GM21390 (cell line): ENCODE results near the gene CDH12.
"Not testable (repeated sequence)": the region's sequence is repeated elsewhere in the genome, so short reads cannot be mapped to it uniquely, and the experiment has no call there.

Experiments
- ATAC-seq: cut with Tn5 transposase; IDR thresholded peaks from one replicate; pipeline ENCODE4 v1.9.1; 2021; ENCODE audit not compliant: unreplicated experiment

Gene CDH12

DNA sequence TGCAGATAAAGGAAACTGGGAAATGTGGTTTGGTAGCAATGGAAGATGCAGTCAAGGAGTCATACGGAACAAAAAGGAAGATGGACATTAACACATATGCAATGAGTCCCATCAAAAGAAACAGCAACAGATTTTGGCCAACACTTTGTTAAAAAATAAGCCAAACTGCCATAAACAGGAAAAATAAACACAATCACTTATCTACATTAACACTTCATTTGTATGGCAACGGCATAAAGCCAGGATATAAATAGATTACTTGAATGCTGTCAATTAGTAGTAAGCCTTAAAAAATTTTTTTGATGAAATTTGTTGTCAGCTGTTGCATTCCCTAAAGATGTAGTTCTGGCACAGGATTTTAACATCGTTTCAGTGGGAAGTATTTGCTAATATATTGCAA is 190.8 kb downstream of the CDH12 start:
- no peak for ATAC-seq

- no peak for ATAC-seq
These were observed 201.8 kb downstream of the CDH12 start for GRCh38 chr5:22651355-22651754.

DNA sequence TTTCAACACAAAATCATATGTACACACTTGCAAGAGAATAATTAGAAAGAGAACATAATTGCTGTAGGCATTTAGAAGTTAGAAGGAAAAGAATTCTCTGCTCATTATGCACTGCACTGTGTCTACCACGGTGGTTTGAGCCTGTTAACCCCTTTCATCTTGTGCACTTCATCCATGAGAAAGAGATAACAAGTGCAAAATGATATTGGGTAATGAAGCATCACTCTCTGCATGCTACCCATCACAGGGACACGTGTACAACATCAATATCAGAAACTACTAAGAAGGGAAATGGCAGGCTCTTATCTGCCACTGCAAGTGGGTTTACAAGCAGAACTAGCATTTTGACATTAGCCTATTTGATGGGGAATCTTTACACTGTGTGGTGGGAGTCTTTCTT is 202.6 kb downstream of the CDH12 start:
- no peak for ATAC-seq

- ATAC-seq: no peak
These were observed 204.1 kb downstream of the CDH12 start for GRCh38 chr5:22649074-22649473.

DNA sequence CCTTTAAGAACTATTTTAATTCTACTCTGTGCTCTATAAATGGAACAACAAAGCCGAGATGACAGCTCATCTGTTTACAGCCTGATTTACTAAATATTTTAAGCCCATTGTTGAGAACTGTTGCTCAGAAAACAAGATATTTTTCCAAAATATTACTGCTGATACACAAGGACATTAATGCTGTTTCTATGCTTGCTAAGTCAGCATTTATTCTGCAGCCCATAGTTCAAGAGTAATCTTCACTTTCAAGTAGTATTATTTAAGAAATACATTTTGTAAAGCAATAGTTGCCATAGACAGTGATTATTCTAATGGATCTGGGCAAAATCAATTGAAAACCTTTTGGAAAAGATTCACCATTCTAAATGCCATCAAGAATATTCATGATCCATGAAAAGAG is 208.3 kb downstream of the CDH12 start:
- ATAC-seq: no peak

GRCh38 chr5:22643356-22643755 is 209.8 kb downstream of the CDH12 start:
- ATAC-seq: no peak

GRCh38 chr5:22631683-22632082 is 221.5 kb downstream of the CDH12 start:
- ATAC-seq: no peak

DNA sequence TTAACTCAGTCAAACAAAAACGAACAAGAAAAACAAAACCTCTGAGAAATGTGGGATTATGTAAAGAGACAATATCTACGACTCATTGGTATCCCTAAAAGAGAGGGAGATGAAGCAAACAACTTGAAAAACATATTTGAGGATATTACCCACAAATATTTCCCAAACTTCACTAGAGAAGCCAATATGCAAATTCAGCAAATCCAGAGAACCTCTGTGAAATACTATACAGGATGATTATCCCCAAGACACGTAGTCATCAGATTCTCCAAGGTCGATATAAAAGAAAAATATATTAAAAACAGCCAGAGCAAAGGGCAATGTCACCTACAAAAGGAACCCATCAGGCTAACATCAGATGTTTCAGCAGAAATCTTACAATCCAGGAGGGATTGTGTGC is 226.1 kb downstream of the CDH12 start:
- ATAC-seq: no peak

- no peak for ATAC-seq
These were observed 227.7 kb downstream of the CDH12 start for GRCh38 chr5:22625451-22625850.

DNA sequence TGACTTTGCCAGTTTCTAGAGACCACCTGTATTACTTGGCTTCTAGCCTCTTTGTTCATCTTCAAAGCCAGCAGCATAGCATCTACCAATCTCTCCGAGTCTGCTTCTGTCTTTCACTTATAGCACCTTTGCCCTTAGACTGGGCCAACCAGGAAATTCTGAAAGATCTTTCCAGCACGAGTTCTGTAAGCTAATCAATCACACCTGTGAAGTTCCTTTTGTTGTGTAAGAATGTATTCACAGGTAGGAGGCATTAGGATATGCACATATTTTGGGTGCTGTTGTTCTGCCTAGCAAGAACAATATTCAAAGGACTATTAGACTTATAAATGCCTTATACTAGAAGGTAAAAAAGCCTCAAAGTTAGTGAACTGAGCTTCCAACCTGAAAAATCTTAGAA is 232.1 kb downstream of the CDH12 start:
- no peak for ATAC-seq

DNA sequence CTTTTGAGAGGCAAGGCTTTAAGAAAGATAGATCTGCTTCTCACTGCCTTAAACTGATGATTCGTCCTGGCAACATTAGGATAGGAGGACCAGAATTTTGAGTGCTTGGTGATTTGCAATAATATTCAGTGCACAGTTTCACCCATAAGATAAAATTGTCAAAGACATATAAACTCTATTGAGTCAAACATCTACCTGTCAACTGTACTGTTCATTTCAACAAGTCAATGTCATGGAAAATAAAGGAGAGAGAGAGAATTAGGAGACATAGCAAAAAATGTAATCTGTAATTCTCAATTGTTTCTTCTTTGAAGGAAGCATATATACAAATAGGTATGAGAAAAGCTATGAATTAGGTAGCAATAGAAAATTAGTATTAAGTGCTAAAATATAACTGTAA is 237.2 kb downstream of the CDH12 start:
- no peak for ATAC-seq

GRCh38 chr5:22614486-22615094 is 238.6 kb downstream of the CDH12 start:
- ATAC-seq: no peak

DNA sequence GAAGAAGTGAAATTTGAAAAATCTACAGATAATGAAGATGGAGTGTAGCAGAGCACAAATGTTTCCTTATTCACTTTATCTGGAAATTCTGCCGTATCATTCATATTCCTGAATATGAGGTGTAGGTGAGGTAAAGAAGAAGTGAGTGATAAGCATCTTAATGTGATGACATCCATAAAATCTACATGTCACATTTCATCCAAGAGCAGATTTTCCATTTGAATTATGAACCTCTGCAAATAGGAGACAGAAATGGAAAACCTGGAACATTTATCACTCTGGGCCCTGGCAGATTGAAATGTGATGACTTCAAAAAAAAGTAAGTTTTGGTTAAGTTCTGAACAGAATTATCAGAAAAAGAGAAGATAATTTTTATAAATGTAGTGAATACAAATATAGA is 240.2 kb downstream of the CDH12 start:
- ATAC-seq: no peak

DNA sequence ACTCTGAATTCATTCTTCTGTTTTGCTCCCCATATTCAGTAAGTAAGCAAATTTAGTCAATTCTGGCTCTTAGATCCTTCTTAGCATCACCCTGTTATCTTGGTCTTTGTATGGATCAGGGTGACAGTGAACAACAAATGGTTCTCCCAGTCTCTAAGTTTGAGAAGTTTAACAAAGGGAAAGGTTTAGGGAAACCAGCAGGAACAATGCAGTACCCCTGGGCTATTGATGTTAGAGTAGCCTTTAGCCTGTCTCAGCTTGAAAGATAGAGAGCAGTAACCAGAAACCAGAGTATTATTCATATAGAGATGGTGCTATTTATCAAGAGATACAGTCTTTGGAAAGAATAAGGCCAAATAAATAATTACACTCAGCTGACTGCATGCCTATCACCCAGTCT is 241.8 kb downstream of the CDH12 start:
- ATAC-seq: no peak

GRCh38 chr5:22607498-22607897 is 245.6 kb downstream of the CDH12 start:
- not testable (repeated sequence) for ATAC-seq

- ATAC-seq: no peak
These were observed 247.7 kb downstream of the CDH12 start for GRCh38 chr5:22605473-22605872.

GRCh38 chr5:22604711-22605110 is 248.4 kb downstream of the CDH12 start:
- ATAC-seq: no peak

GRCh38 chr5:22598796-22599195 is 254.3 kb downstream of the CDH12 start:
- ATAC-seq: no peak

DNA sequence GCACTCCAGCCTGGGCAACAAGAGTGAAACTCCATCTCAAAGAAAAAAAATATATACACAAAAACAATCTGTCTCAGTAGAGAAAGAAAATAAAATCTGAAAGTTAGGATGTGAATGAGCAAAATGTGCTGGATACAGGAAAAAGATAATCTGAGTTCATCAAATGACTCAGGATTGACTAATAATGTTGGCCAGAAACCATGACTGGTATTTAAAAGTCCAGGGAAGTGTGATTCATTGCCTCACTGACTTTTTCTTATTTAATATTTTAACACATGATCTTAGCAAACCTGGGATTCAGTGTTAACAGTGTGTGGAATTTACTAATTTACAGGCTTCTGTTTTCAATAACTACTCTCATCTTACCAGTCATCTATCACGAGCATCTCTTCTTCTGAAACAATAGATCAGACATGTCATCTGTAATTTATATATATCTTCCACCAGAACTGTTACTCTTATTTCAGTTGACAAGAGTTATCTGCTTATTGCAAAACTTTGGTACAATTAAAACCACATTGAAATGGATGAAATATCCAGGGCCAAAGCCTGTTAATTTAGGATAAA is 256.7 kb downstream of the CDH12 start:
- ATAC-seq: no peak

DNA sequence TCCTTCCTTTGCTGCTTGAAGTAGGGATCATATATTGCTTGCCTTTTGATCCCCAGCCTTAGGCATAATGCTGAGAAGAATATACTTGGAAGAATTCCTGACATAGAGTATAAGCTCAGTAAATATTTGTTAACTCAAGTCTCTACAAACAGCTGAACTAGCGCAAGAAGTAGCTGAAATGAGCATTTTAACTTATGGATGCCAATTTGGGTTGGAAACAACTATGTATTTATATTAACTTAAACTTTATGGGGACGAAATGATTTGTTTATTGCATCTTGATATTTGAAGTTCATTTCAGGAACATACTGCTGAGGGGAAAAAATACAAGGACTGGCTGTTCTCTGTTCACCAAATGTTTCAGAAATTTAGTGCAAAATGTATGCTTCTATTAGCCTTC is 258.7 kb downstream of the CDH12 start:
- ATAC-seq: no peak

GRCh38 chr5:22593592-22593991 is 259.6 kb downstream of the CDH12 start:
- ATAC-seq: no peak

- no peak for ATAC-seq
These were observed 261.7 kb downstream of the CDH12 start for GRCh38 chr5:22591461-22591860.

DNA sequence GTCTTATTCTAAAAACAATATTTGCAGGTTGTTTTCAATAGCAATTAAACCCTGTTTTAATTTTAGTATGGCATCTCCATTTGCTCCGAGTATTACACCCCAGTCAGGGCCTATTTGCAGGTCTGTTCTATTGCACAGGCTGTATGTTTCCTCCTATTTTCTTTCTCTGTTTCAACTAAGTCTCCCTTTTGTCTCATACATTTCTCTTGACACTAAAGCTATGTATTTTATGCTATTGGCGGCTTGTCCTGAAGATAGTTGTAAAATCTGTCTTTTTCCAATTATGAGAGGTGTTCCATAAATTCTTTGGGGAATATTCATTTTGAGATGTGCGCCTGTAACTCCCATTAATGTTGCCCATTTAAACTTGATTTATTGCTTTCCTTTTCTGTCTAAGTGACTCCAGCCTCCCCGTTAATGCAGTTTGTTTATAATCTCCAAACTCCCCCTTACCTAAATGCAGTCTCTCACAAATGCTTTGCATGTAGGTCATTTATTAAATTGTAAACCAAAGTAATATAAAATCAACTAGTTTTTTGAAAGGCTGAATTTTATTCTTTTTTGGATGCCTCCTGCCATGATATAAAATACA is 262.4 kb downstream of the CDH12 start:
- ATAC-seq: no peak
